WTC11 (cell line): ENCODE data around the gene ZNF286A.
"Not testable (repeated sequence)": the region's sequence is repeated elsewhere in the genome, so short reads cannot be mapped to it uniquely, and the experiment has no call there.

Source experiments
- SMAD3 ChIP-seq: sonication (generic); formaldehyde crosslinking; IDR thresholded peaks from 2 replicates; pipeline ENCODE4 v1.8.0; 2022; ENCODE audit warnings: missing genetic modification reagents, mild to moderate bottlenecking, borderline replicate concordance
- TF ChIP-seq, protein P1 (sequence below): fragments of 200-600 bp; IDR thresholded peaks from 2 replicates; pipeline ENCODE4 v1.8.0; 2022; ENCODE audit warnings: antibody characterized with exemption

DNA sequence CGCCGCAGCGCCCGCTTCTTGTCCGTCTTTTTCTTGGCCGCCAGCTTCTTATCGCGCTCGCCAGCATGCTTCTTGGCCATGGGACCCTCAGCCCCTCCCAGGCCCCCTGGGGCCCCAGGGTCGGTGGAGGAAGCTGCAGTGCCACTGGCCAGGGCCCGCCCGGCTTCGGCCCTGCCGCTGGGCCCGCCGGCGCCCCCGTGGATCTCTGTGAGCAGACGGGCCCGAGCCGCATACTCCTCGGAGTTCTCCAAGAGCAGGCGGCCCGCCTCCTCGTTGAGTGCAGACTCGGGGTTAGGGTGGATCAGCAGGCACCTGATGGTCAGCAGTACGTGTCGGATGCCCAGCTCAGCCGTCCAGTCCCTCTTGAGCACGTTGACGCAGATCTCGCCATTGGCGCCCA lies 4.7 kb downstream of the ZNF286A start:
- TF ChIP-seq, protein P1, sequence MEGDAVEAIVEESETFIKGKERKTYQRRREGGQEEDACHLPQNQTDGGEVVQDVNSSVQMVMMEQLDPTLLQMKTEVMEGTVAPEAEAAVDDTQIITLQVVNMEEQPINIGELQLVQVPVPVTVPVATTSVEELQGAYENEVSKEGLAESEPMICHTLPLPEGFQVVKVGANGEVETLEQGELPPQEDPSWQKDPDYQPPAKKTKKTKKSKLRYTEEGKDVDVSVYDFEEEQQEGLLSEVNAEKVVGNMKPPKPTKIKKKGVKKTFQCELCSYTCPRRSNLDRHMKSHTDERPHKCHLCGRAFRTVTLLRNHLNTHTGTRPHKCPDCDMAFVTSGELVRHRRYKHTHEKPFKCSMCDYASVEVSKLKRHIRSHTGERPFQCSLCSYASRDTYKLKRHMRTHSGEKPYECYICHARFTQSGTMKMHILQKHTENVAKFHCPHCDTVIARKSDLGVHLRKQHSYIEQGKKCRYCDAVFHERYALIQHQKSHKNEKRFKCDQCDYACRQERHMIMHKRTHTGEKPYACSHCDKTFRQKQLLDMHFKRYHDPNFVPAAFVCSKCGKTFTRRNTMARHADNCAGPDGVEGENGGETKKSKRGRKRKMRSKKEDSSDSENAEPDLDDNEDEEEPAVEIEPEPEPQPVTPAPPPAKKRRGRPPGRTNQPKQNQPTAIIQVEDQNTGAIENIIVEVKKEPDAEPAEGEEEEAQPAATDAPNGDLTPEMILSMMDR = not testable (repeated sequence)
- not testable (repeated sequence) for TF ChIP-seq SMAD3
